GM18505 (cell line): ENCODE measurements around the gene DNAH17.

Experiments used
- ATAC-seq: cut with Tn5 transposase; IDR thresholded peaks from one replicate; pipeline ENCODE4 v1.9.1; 2021; ENCODE audit not compliant: unreplicated experiment
- POLR2A ChIP-seq: IDR thresholded peaks from 4 replicates; pipeline ENCODE4 v1.6.1; 2011; ENCODE audit warnings: borderline replicate concordance; ENCODE audit not compliant: insufficient read depth, insufficient read length; ENCODE audit errors: extremely low read depth

DNAH17 gene

DNA sequence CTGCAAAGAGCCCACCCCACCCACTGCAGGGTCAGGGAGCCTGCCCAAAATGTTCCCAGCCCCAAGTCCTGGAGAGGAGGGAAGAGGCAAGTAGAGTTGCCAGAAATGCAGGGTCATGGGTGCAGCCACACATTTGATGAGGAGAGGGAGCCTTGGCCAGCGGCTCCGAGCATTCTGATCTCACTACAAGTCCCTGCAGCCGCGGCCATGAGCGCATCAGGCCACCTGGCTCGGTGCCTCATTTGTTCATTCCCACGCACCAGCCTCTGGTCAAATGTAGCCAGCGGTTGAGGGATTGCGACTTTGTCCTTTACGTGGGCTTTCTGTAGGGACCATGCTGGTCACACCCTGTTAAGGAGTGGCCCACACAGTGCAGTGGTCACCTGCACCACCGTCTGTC lies 150.1 kb downstream of the DNAH17 start:
- TF ChIP-seq POLR2A: no peak
- no peak for ATAC-seq

GRCh38 chr17:78426293-78426879 lies 150.8 kb downstream of the DNAH17 start:
- no peak for ATAC-seq
- TF ChIP-seq POLR2A: no peak

GRCh38 chr17:78425429-78425828 lies 151.8 kb downstream of the DNAH17 start:
- no peak for ATAC-seq

DNA sequence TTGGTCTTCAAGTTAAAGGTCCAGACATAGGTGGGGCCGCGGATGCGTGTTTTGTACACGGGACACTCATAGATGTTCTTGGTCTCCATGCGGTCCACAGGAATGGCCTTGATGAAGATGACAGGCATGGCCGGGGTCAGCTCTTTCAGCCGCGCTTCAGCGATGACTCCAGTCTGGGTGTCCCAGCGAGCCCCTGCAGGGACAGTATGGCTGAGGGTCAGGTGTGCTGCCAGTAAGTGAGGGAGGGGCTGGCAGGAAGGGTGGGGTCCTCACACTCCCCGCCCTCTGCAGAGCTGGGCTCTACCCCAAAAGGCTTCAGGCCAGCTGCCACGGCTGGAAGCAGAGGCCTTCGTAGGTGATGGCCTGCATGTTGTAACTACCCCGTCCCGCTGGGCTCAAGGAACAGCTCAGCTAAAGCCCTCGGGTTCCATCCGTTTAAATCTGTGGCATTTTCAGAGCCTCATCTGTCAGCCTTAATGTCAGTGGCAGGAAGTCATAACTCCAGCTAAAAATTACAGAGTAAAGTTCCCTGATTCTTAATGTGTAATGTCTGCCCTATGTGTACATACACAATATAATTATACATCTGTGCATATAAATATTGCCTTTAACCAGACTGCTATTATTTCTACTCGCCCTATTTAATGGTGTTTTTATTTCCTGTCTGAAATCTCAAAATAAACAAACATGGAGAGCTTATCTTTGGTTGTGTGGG lies 153.1 kb downstream of the DNAH17 start:
- TF ChIP-seq POLR2A: no peak
- ATAC-seq: no peak

More at GRCh38 chr17:78425429-78425828, 151.8 kb downstream of the DNAH17 start:
- TF ChIP-seq POLR2A: no peak

- no peak for ATAC-seq
- no peak for TF ChIP-seq POLR2A
These were observed 154.2 kb downstream of the DNAH17 start for GRCh38 chr17:78422872-78423588.

DNA sequence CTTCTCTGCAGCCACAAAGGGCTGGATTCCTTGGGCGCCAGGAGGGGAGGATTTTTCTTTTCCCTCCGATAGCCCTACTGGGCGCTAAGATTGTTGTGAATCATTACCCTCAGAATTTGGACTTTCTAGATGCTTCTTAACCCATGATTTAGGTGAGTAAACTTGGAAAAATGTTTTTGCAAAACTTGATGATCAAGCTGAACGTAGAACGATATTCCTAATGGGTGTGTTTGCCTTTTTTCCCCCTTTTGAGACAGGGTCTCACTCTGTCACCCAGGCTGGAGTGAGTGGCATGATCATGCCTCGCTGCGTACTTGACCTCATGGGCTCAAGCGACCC lies 155.0 kb downstream of the DNAH17 start:
- ATAC-seq: no peak
- no peak for TF ChIP-seq POLR2A

GRCh38 chr17:78421534-78422266 lies 155.5 kb downstream of the DNAH17 start:
- no peak for ATAC-seq
- TF ChIP-seq POLR2A: no peak

DNA sequence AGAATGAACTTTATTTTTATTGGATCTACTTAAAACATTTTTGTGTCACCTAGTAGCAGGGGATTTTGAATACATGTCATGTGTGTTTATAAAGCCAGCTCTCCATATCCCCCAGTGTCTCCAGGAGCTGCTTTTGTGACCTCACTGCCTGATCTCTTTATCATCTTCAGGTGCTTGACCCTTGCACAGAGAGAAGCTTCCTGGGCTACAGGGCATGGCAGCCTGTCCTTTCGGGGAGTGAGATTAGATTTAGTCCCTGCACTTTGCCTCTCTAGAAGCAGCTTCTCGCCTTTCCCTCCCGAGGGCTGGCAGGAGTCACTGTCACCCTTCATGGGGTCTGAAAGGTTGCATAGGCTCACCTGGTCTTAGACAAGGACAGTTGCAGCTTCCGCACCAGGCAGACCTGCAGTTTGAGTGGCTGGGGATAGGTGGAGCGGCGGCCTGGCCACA lies 156.1 kb downstream of the DNAH17 start:
- no peak for ATAC-seq
- TF ChIP-seq POLR2A: no peak

DNA sequence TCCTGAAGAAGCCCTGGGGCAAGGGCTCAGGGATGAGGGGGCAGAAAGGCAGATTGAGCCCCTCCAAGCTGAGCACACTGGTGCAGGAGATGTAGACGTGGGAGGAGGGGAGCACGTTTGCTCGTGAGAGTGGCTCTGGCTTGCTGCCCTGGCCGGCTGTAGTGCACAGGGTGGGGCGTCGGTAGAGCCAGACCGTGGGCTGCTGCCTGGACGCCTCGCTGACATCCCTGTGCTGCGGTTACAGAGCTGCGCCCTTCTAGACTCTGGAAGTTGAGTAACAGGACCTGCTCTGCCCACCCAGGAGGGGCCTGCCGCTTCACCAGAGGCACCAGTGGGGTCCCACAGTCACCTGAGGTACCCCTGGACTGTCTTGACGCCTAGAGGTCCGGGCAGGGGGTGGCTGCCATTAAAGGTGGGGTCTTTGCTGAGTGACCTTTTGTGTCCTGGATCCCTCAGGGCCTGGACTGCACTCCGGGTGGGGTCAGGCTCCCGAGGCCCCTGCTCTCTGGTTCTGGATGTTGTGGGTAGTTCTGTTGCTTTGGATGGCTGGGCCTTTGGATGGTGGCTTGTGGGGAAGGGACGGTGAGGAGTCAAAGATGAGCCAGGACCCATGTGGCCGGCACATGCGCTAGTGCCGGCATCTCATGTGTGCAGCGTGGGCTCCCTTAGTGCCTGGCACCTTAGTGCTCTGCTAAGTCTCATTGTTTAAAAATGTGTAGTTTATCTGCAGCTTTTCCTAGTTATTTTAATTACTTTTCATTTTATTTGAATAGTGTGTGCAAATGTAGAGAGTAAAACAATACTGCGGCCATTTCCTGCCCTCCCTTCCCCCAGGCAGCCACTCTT lies 157.0 kb downstream of the DNAH17 start:
- no peak for TF ChIP-seq POLR2A
- no peak for ATAC-seq

DNA sequence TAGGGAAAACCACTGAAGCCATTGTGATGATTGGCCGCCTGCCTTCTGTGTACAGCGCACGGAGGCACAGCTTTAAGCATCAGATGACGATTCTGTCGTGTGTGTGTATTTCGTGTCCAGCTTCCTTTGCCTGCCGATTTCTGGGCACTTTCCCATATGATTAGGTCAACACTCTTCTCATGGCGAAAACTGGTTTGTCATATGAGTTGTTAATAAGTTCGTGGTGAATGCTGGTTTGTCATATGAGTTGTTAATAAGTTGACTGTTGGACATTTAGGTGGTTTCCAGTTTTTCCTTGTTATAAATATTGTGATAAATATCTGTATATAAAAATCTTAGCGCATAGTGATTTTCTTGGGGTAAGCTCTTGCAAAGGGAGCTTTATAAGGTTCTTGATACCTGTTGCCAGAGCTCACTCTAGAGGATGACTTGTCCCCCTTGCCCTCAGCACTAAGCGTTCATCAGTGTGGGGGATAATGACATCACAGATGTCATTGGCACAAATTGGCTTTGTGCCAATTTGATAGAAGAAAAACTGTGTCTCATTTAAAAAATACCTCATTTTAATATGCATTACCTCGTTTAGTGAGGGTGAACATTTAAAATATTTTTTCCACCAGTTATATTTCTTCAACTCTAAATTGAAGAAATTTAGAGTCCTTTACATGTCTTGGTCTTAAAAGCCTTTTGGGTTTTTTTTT lies 158.7 kb downstream of the DNAH17 start:
- no peak for ATAC-seq
- TF ChIP-seq POLR2A: no peak

DNA sequence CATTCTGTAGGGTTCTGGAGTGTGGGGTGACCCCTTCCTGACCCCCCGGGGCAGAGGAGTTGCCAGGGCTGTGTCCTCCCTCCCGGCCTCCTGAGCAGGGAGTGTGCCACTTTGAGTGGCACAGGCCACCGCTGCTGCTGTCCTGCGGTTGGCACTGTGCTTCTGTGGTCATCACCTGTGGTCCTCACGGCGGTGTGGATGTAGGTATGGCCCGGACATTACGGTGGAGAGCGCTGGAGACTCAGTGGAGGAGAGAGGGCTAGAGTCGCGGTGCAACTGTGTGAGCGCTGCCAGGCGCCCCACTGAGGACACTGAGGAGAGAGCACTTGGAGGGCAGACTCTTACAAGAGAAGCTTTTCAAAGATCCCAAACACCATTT lies 159.7 kb downstream of the DNAH17 start:
- no peak for TF ChIP-seq POLR2A
- ATAC-seq: no peak
